AG04450 (cell line): Measurements from ENCODE around the gene ENO2. TPM values are rescaled to one million over a fixed set of nuclear protein-coding genes. Genes with fewer than 3 reads are reported as not detected.

Source experiments
- CTCF ChIA-PET: fragments of 300-600, 350-600 bp; formaldehyde crosslinking; extraction: SDS; loops from one replicate; lab custom pipeline; 2022; ENCODE audit warnings: antibody characterized with exemption, inconsistent platforms; lab: Charles Lee
- POLR2A ChIA-PET: fragments of 350-600 bp; formaldehyde crosslinking; extraction: SDS; loops from one replicate; lab custom pipeline; 2021; ENCODE audit warnings: antibody characterized with exemption, inconsistent platforms; lab: Yijun Ruan, JAX
- DNase-seq: peaks from one replicate; pipeline ENCODE4 v3.0.0-alpha.2; 2011; ENCODE audit warnings: low read depth, low spot score
- H3K27ac ChIP-seq: one replicate; pipeline ENCODE4 v1.5.1; 2012; ENCODE audit warnings: low read depth, low read length, control low read depth
- H3K27me3 ChIP-seq: one replicate; pipeline ENCODE4 v1.6.0; 2012; ENCODE audit warnings: low read length; ENCODE audit not compliant: control insufficient read depth, insufficient read depth
- H3K4me3 ChIP-seq: 2 replicates; pipeline ENCODE4 v1.5.1; 2011; ENCODE audit warnings: mild to moderate bottlenecking, low read depth, low read length, control low read depth
- H3K9me3 ChIP-seq: 2 replicates; pipeline ENCODE4 v1.5.1; 2012; ENCODE audit warnings: low read length; ENCODE audit not compliant: control insufficient read depth, insufficient read depth
- polyA plus RNA-seq: library from polyadenylated mRNA; depleted of rRNA; stranded (reverse); fragments of >200 nt; gene quantifications from 2 replicates; pipeline ENCODE4 v1.2.3, GENCODE V29; 2011
- TF ChIP-seq, protein P1 (sequence below): IDR thresholded peaks from 2 replicates; pipeline ENCODE4 v1.5.1; 2011; ENCODE audit warnings: low read depth, low read length, control low read depth, inconsistent platforms

ENO2 gene
- polyA plus RNA-seq, 1 experiment: 25.4 TPM

DNA sequence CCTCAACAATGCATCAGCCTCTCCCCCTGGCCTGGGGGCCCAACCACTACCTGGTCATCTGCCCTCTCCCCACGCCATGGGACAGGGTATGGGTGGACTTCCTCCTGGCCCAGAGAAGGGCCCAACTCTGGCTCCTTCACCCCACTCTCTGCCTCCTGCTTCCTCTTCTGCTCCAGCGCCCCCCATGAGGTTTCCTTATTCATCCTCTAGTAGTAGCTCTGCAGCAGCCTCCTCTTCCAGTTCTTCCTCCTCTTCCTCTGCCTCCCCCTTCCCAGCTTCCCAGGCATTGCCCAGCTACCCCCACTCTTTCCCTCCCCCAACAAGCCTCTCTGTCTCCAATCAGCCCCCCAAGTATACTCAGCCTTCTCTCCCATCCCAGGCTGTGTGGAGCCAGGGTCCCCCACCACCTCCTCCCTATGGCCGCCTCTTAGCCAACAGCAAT lies 21.8 kb downstream of the ENO2 start:
- no peaks in the 10 kb centered on the region; the same call in 1 of the 2 replicates for H3K9me3 ChIP-seq
- H3K27me3 ChIP-seq: no peaks in the 10 kb centered on the region
- TF ChIP-seq, protein P1, sequence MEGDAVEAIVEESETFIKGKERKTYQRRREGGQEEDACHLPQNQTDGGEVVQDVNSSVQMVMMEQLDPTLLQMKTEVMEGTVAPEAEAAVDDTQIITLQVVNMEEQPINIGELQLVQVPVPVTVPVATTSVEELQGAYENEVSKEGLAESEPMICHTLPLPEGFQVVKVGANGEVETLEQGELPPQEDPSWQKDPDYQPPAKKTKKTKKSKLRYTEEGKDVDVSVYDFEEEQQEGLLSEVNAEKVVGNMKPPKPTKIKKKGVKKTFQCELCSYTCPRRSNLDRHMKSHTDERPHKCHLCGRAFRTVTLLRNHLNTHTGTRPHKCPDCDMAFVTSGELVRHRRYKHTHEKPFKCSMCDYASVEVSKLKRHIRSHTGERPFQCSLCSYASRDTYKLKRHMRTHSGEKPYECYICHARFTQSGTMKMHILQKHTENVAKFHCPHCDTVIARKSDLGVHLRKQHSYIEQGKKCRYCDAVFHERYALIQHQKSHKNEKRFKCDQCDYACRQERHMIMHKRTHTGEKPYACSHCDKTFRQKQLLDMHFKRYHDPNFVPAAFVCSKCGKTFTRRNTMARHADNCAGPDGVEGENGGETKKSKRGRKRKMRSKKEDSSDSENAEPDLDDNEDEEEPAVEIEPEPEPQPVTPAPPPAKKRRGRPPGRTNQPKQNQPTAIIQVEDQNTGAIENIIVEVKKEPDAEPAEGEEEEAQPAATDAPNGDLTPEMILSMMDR: no peak
- CTCF ChIA-PET: interaction anchor here (0.6 kb wide), 1 partner anchor 11 kb away, joined by 4 read pairs; no protein-coding TSS in a partner anchor
- no peak for DNase-seq
- H3K27ac ChIP-seq: peak overlapping the region; percentile 31
- H3K4me3 ChIP-seq: no peak overlapping the region
- POLR2A ChIA-PET: interaction anchor here (1.5 kb wide), 1 partner anchor 12 kb away, joined by 5 read pairs; no protein-coding TSS in a partner anchor

DNA sequence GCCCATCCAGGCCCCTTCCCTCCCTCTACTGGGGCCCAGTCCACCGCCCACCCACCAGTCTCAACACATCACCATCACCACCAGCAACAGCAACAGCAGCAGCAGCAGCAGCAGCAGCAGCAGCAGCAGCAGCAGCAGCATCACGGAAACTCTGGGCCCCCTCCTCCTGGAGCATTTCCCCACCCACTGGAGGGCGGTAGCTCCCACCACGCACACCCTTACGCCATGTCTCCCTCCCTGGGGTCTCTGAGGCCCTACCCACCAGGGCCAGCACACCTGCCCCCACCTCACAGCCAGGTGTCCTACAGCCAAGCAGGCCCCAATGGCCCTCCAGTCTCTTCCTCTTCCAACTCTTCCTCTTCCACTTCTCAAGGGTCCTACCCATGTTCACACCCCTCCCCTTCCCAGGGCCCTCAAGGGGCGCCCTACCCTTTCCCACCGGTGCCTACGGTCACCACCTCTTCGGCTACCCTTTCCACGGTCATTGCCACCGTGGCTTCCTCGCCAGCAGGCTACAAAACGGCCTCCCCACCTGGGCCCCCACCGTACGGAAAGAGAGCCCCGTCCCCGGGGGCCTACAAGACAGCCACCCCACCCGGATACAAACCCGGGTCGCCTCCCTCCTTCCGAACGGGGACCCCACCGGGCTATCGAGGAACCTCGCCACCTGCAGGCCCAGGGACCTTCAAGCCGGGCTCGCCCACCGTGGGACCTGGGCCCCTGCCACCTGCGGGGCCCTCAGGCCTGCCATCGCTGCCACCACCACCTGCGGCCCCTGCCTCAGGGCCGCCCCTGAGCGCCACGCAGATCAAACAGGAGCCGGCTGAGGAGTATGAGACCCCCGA lies 22.5 kb downstream of the ENO2 start:
- no peaks in the 10 kb centered on the region for H3K27me3 ChIP-seq
- DNase-seq: no peak
- peak overlapping the region; percentile 31 for H3K27ac ChIP-seq
- ChIA-PET POLR2A (interaction anchor here (0.7 to 3.2 kb wide), 6 partner anchors 11 to 143 kb away, joined by 3 to 21 read pairs (median 4); partner anchors contain the start of gene SPSB2), CTCF (interaction anchor here (0.7 to 3.6 kb wide), 3 partner anchors 11 to 82 kb away, joined by 3 to 33 read pairs (median 4); no protein-coding TSS in a partner anchor)
- TF ChIP-seq, protein P1: no peak
- H3K4me3 ChIP-seq: peak overlapping the region; percentile 61
- H3K9me3 ChIP-seq: no peaks in the 10 kb centered on the region; the same call in 1 of the 2 replicates

DNA sequence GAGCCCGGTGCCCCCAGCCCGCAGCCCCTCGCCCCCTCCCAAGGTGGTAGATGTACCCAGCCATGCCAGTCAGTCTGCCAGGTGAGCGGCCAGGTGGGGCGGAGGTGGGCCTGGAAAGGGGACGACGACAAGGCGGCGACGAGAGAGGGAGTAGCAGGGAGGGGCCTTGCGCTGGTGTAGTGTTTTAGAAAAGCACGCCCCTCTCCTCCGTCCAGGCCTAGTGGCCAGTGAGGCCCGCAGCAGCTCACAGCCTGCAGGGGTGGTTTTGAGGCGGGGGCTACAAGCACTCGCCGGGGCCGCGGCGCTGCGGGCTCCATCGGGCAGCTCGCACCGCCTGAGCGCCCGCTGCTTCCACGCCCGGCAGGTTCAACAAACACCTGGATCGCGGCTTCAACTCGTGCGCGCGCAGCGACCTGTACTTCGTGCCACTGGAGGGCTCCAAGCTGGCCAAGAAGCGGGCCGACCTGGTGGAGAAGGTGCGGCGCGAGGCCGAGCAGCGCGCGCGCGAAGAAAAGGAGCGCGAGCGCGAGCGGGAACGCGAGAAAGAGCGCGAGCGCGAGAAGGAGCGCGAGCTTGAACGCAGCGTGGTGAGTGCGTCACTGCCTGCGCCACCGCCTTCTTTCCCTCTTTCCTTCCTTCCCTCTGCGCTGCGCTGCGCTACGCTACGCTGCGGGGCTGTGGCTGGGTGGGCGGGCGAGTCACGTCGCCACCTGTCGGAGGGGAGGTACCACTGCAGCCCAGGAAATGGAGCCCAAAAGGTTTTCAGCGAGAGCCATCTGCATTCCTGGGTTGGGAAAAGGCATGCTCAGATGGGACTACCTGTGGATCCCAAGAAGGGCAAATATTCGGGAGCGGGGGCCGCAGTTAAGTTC lies 23.3 kb downstream of the ENO2 start:
- ChIA-PET CTCF (interaction anchor here (0.7 to 3.6 kb wide), 6 partner anchors 9 to 83 kb away, joined by 3 to 33 read pairs (median 6); no protein-coding TSS in a partner anchor), POLR2A (interaction anchor here (0.6 to 3.2 kb wide), 8 partner anchors 9 to 142 kb away, joined by 3 to 21 read pairs (median 7); partner anchors contain the start of genes ATN1 and SPSB2)
- TF ChIP-seq, protein P1: peak; percentile 93
- Histone ChIP-seq H3K4me3 (peak overlapping the region; percentile 61), H3K27me3 (no peaks in the 10 kb centered on the region), H3K9me3 (no peaks in the 10 kb centered on the region; the same call in 1 of the 2 replicates), H3K27ac (peak overlapping the region; percentile 61)
- DNase-seq: peak; percentile 84

DNA sequence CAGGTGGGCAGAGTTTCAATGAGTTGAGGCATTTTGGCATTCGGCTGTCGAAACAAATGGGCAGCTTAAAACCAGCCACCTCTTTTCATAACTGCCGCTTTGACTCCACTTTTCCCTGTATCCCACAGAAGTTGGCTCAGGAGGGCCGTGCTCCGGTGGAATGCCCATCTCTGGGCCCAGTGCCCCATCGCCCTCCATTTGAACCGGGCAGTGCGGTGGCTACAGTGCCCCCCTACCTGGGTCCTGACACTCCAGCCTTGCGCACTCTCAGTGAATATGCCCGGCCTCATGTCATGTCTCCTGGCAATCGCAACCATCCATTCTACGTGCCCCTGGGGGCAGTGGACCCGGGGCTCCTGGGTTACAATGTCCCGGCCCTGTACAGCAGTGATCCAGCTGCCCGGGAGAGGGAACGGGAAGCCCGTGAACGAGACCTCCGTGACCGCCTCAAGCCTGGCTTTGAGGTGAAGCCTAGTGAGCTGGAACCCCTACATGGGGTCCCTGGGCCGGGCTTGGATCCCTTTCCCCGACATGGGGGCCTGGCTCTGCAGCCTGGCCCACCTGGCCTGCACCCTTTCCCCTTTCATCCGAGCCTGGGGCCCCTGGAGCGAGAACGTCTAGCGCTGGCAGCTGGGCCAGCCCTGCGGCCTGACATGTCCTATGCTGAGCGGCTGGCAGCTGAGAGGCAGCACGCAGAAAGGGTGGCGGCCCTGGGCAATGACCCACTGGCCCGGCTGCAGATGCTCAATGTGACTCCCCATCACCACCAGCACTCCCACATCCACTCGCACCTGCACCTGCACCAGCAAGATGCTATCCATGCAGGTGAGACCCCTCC lies 24.2 kb downstream of the ENO2 start:
- DNase-seq: no peak
- POLR2A ChIA-PET: interaction anchor here (0.6 to 3.2 kb wide), 6 partner anchors 10 to 69 kb away, joined by 4 to 21 read pairs (median 7); partner anchors contain the start of genes ATN1 and SPSB2
- CTCF ChIA-PET: interaction anchor here (1.1 to 3.6 kb wide), 8 partner anchors 10 to 70 kb away, joined by 3 to 33 read pairs (median 6); partner anchors contain the start of gene SPSB2
- Histone ChIP-seq H3K27me3 (no peaks in the 10 kb centered on the region), H3K9me3 (no peaks in the 10 kb centered on the region; the same call in 1 of the 2 replicates), H3K4me3 (peak overlapping the region; percentile 61), H3K27ac (peak overlapping the region; percentile 21)
- TF ChIP-seq, protein P1: no peak
